Measurements from ENCODE around the gene CRELD2. TPM values are rescaled to one million over a fixed set of nuclear protein-coding genes. Genes with fewer than 3 reads are reported as not detected.

CRELD2 gene
- total and polyA plus RNA-seq, 2 of the 4 experiments (the other 2 are of a cell fraction) = 36.2 to 70.7 TPM

GRCh38 chr22:49954991-49955580 is 36.7 kb downstream of the CRELD2 start:
- no peak for DNase-seq
- peaks cover 27% of the 10 kb centered on the region for H3K9me1 ChIP-seq (ENCODE audit: insufficient read depth, low read length)
- H3K4me3 ChIP-seq (ENCODE audit: insufficient read depth, low read depth, low read length) = no peak overlapping the region
- peaks cover 4 to 11% of the 10 kb centered on the region in 2 experiments; a peak in 2 of 4 replicates for H3K79me1 ChIP-seq (ENCODE audit: low read depth in 1 of 2, low read length in 2 of 2)
- H3K18ac ChIP-seq (ENCODE audit: low read depth, low read length) = no peak overlapping the region
- dilution Hi-C loops (cut with HindIII; ENCODE audit: low sequenced_read_pairs, unreplicated experiment) (no loop called here), intact Hi-C loops (cut with micrococcal nuclease) (no loop called here), in situ Hi-C loops (cut with MboI; ENCODE audit: low sequenced_read_pairs) (no loop called here)
- H2BK20ac ChIP-seq (ENCODE audit: low read depth, low read length) = peak overlapping the region; percentile 37; the same call in 1 of the 2 replicates
- H3K9ac ChIP-seq (ENCODE audit: low read depth, low read length) = no peak overlapping the region
- peak overlapping the region; percentile 45; the same call in 2 of the 3 replicates for H2BK15ac ChIP-seq (ENCODE audit: low read depth, low read length)
- H2AK5ac ChIP-seq (ENCODE audit: low read depth, low read length) = peak overlapping the region; percentile 48; the same call in 1 of the 2 replicates
- H2AK9ac ChIP-seq (replicated peaks; ENCODE audit: low read depth, low read length, poor library complexity) = peak overlapping the region; percentile 85
- peaks cover 44% of the 10 kb centered on the region for H3K4me1 ChIP-seq (ENCODE audit: control insufficient read depth, insufficient read depth, low read length)
- ChIA-PET POLR2A (ENCODE audit: unreplicated experiment) (no interaction called here), CTCF (no interaction called here)
- H4K8ac ChIP-seq (ENCODE audit: low read depth in 2 of 2, low read length in 2 of 2) = peak overlapping the region in 1 of 2 experiments; percentile 55; a peak in 1 of 4 replicates
- 0 out of 2 replicates have a peak overlapping the region, but pooled peaks have one; percentile 54 for H4K91ac ChIP-seq (ENCODE audit: insufficient read depth, low read depth, low read length)
- H2AFZ ChIP-seq (replicated peaks; ENCODE audit: low read length, poor library complexity) = peak overlapping the region; percentile 78
- no peak overlapping the region for H3K23ac ChIP-seq (ENCODE audit: low read depth, low read length)
- no TSS peak for BruUV-seq (replicated peaks)
- ATAC-seq (ENCODE audit: low read depth) = no peak
- H3K4me2 ChIP-seq (ENCODE audit: low read depth, low read length) = no peak overlapping the region
- no peaks in the 10 kb centered on the region for H4K20me1 ChIP-seq (ENCODE audit: insufficient read depth, low read length)
- H3K9me3 ChIP-seq (ENCODE audit: control insufficient read depth, insufficient read depth, low read length) = no peaks in the 10 kb centered on the region
- 75% methylated on average over 9 of the region's 15 CpGs; no CpG with 5 or more reads in 1 of the 2 experiments for WGBS, 2 experiments (ENCODE audit: extremely low coverage in 2 of 2, insufficient read length in 1 of 2)
- H4K5ac ChIP-seq (ENCODE audit: low read depth, low read length) = no peak overlapping the region
- H2BK120ac ChIP-seq (ENCODE audit: low read depth, low read length) = peak overlapping the region; percentile 94
- H3K27ac ChIP-seq (ENCODE audit: insufficient read depth, low read length) = no peak overlapping the region
- H3K27me3 ChIP-seq (ENCODE audit: control insufficient read depth, insufficient read depth, low read length) = no peaks in the 10 kb centered on the region
- H3K4ac ChIP-seq (ENCODE audit: low read depth, low read length) = peak overlapping the region; percentile 68; the same call in 1 of the 2 replicates
- no peak overlapping the region for H3K56ac ChIP-seq (ENCODE audit: extremely low read depth, insufficient read depth, low read length)
- no peaks in the 10 kb centered on the region for H3K36me3 ChIP-seq (ENCODE audit: control insufficient read depth, insufficient read depth, low read length)
- TF ChIP-seq RFX5 (IDR thresholded peaks at IDR 0.05; ENCODE audit: low read depth, low read length) (no peak), RCOR1 (IDR thresholded peaks at IDR 0.05; ENCODE audit: insufficient replicate concordance, low read length) (no peak)
- no peak overlapping the region for H2BK5ac ChIP-seq (ENCODE audit: low read depth, low read length, poor library complexity, severe bottlenecking)
- no peak overlapping the region for H3K14ac ChIP-seq (replicated peaks; ENCODE audit: low read depth, low read length)

All from IMR-90 (cell line).